H1 (cell line): Measurements from ENCODE around the gene KAT2A. TPM values are rescaled to one million over a fixed set of nuclear protein-coding genes. Genes with fewer than 3 reads are reported as not detected.

Source experiments
- CTCF ChIA-PET: fragments of 300-600 bp; sonication (Branson Sonifier 250); formaldehyde crosslinking; loops from one replicate; lab custom pipeline; 2021; ENCODE audit not compliant: partially characterized antibody; lab: Charles Lee
- POLR2A ChIA-PET: fragments of 300-600 bp; sonication (Branson Sonifier 250); formaldehyde crosslinking; loops from one replicate; lab custom pipeline; 2021; ENCODE audit warnings: inconsistent platforms; ENCODE audit not compliant: partially characterized antibody; lab: Charles Lee
- DNase-seq, 2 experiments: peaks; one replicate each; pipeline versions ENCODE4 v3.0.0 to v3.0.0-alpha.2; 2010 to 2022; ENCODE audit warnings: low spot score in 2 of 2, low read depth in 1 of 2, mixed read lengths in 1 of 2
- FAIRE-seq: peaks from 2 replicates; lab custom pipeline; 2011; peaks lifted over from hg19 to GRCh38; lab: Jason Lieb, UNC
- H2AFZ ChIP-seq: 2 replicates; pipeline ENCODE4 v1.8.1; 2012; ENCODE audit warnings: low read length, inconsistent platforms
- H2AK5ac ChIP-seq: 2 replicates; pipeline ENCODE4 v1.6.1; 2013; ENCODE audit warnings: low read depth, low read length
- H2BK120ac ChIP-seq: replicated peaks from 2 replicates; pipeline ENCODE3; 2013; ENCODE audit warnings: low read depth, low read length, inconsistent platforms
- H2BK12ac ChIP-seq: 2 replicates; pipeline ENCODE4 v1.6.1; 2013; ENCODE audit warnings: low read depth, low read length
- H2BK15ac ChIP-seq: 2 replicates; pipeline ENCODE4 v1.6.1; 2013; ENCODE audit warnings: low read length
- H2BK20ac ChIP-seq: 2 replicates; pipeline ENCODE4 v1.6.1; 2013; ENCODE audit warnings: low read length
- H2BK5ac ChIP-seq: 2 replicates; pipeline ENCODE4 v1.6.1; 2013; ENCODE audit warnings: low read depth, low read length
- H3K14ac ChIP-seq: 2 replicates; pipeline ENCODE4 v1.6.1; 2013; ENCODE audit warnings: inconsistent platforms; ENCODE audit not compliant: insufficient read length
- H3K18ac ChIP-seq: 2 replicates; pipeline ENCODE4 v1.6.1; 2013; ENCODE audit warnings: low read length; ENCODE audit errors: extremely low read depth
- H3K23ac ChIP-seq: 2 replicates; pipeline ENCODE4 v1.6.1; 2013; ENCODE audit warnings: inconsistent platforms; ENCODE audit not compliant: insufficient read length
- H3K23me2 ChIP-seq: 2 replicates; pipeline ENCODE4 v1.6.1; 2013; ENCODE audit warnings: low read depth, low read length
- H3K27ac ChIP-seq: 2 replicates; pipeline ENCODE4 v1.6.1; 2011; ENCODE audit warnings: low read depth, low read length, inconsistent platforms
- H3K27me3 ChIP-seq, 4 experiments: replicated peaks in 1 of 4; 1 replicate in 1 of 4; 2 replicates in 3 of 4; pipeline versions ENCODE4 v1.6.1 to v1.8.1; 2011 to 2013; ENCODE audit warnings: low read length in 3 of 4, mild to moderate bottlenecking in 3 of 4, inconsistent platforms in 2 of 4, mixed read lengths in 2 of 4, moderate library complexity in 1 of 4; ENCODE audit not compliant: control insufficient read depth in 3 of 4, insufficient read depth in 3 of 4; ENCODE audit errors: extremely low read depth in 1 of 4
- H3K36me3 ChIP-seq, 4 experiments: 2 replicates each; pipeline versions ENCODE4 v1.6.1 to v1.8.1; 2011 to 2013; ENCODE audit warnings: mild to moderate bottlenecking in 4 of 4, low read length in 3 of 4, moderate library complexity in 2 of 4, control low read depth in 1 of 4, inconsistent platforms in 1 of 4; ENCODE audit not compliant: insufficient read depth in 4 of 4, control insufficient read depth in 2 of 4
- H3K4ac ChIP-seq: replicated peaks from 2 replicates; pipeline ENCODE3; 2013; ENCODE audit warnings: low read length, low read depth, mixed read lengths, inconsistent platforms; ENCODE audit not compliant: insufficient read length
- H3K4me1 ChIP-seq, 4 experiments: replicated peaks in 1 of 4; 1 replicate in 1 of 4; 2 replicates in 3 of 4; pipeline versions ENCODE4 v1.6.1 to v1.8.1; 2011 to 2013; ENCODE audit warnings: low read length in 3 of 4, inconsistent platforms in 2 of 4, mixed read lengths in 1 of 4; ENCODE audit not compliant: insufficient read depth in 4 of 4, control insufficient read depth in 3 of 4
- H3K4me2 ChIP-seq, 2 experiments: 2 replicates each; pipeline versions ENCODE4 v1.6.1 to v1.8.1; 2011 to 2013; ENCODE audit warnings: low read depth in 2 of 2, low read length in 2 of 2, control low read depth in 1 of 2, inconsistent platforms in 1 of 2, mild to moderate bottlenecking in 1 of 2; ENCODE audit not compliant: insufficient read depth in 1 of 2
- H3K4me3 ChIP-seq, 4 experiments: fragments of 200-600, 300-600 bp in 1 of 4; sonication (generic), shearing (Covaris generic), sonication (Bioruptor Twin) in 1 of 4; 2 replicates each; pipeline versions ENCODE4 v1.5.1 to v1.8.1; 2011 to 2016; ENCODE audit warnings: low read length in 4 of 4, low read depth in 3 of 4, control low read depth in 2 of 4, inconsistent platforms in 2 of 4, mild to moderate bottlenecking in 2 of 4, mixed read lengths in 1 of 4, moderate library complexity in 1 of 4; ENCODE audit not compliant: insufficient read depth in 2 of 4; ENCODE audit errors: extremely low read depth in 1 of 4
- H3K56ac ChIP-seq: replicated peaks from 2 replicates; pipeline ENCODE3; 2013; ENCODE audit warnings: low read depth, mild to moderate bottlenecking, mixed read lengths, low read length, inconsistent platforms; ENCODE audit not compliant: insufficient read length
- H3K79me1 ChIP-seq: 2 replicates; pipeline ENCODE4 v1.6.1; 2013; ENCODE audit warnings: low read depth, low read length, control low read depth
- H3K79me2 ChIP-seq, 2 experiments: 2 replicates each; pipeline versions ENCODE4 v1.6.1 to v1.8.1; 2012 to 2013; ENCODE audit warnings: low read length in 2 of 2, mild to moderate bottlenecking in 2 of 2, inconsistent platforms in 1 of 2; ENCODE audit not compliant: insufficient read depth in 2 of 2, control insufficient read depth in 1 of 2
- H3K9ac ChIP-seq, 4 experiments: replicated peaks in 1 of 4; 1 replicate in 1 of 4; 2 replicates in 3 of 4; pipeline versions ENCODE4 v1.6.1 to v1.8.1; 2011 to 2013; ENCODE audit warnings: low read depth in 3 of 4, low read length in 3 of 4, control low read depth in 2 of 4, mild to moderate bottlenecking in 2 of 4, moderate library complexity in 2 of 4, inconsistent platforms in 1 of 4; ENCODE audit errors: extremely low read depth in 1 of 4
- H3K9me3 ChIP-seq, 2 experiments: 2 replicates each; pipeline versions ENCODE4 v1.6.1 to v1.8.1; 2012 to 2013; ENCODE audit warnings: mild to moderate bottlenecking in 2 of 2, moderate library complexity in 2 of 2, control low read depth in 1 of 2, inconsistent platforms in 1 of 2, low read depth in 1 of 2, low read length in 1 of 2, mixed read lengths in 1 of 2; ENCODE audit not compliant: insufficient read depth in 2 of 2
- H4K20me1 ChIP-seq, 2 experiments: replicated peaks in 1 of 2; 2 replicates each; pipeline versions ENCODE3 to v1.8.1; 2011 to 2013; ENCODE audit warnings: inconsistent platforms in 2 of 2, low read length in 2 of 2, mild to moderate bottlenecking in 1 of 2; ENCODE audit not compliant: insufficient read depth in 2 of 2, control insufficient read depth in 1 of 2
- H4K5ac ChIP-seq: 2 replicates; pipeline ENCODE4 v1.6.1; 2013; ENCODE audit warnings: low read length, low read depth, mixed read lengths, inconsistent platforms; ENCODE audit not compliant: insufficient read length
- H4K8ac ChIP-seq: 2 replicates; pipeline ENCODE4 v1.8.0; 2013; ENCODE audit warnings: mild to moderate bottlenecking, moderate library complexity, low read length, inconsistent platforms; ENCODE audit not compliant: insufficient read depth; ENCODE audit errors: extremely low read depth
- H4K91ac ChIP-seq: replicated peaks from 2 replicates; pipeline ENCODE3; 2013; ENCODE audit warnings: low read length, mixed read lengths, inconsistent platforms; ENCODE audit not compliant: insufficient read length
- KDM5A ChIP-seq: fragments of 200-600 bp; IDR thresholded peaks from 2 replicates; pipeline ENCODE4 v1.7.1; 2012; ENCODE audit warnings: mild to moderate bottlenecking, low read length, inconsistent platforms, mixed read lengths
- POLR2AphosphoS5 ChIP-seq: IDR thresholded peaks from 2 replicates; pipeline ENCODE4 v1.6.1; 2011; ENCODE audit warnings: low read depth, low read length
- RXRA ChIP-seq: IDR thresholded peaks from 2 replicates; pipeline ENCODE4 v1.6.1; 2011; ENCODE audit warnings: low read depth, mild to moderate bottlenecking, low read length, moderate library complexity; ENCODE audit not compliant: insufficient read depth
- WGBS, 2 experiments: shearing (Covaris generic) in 1 of 2; methylation state at CpG; one replicate each; pipeline versions ENCODE4 v1.1.6 to v1.1.7; 2013 to 2015; ENCODE audit warnings: low lambda C conversion rate in 2 of 2, mixed read lengths in 2 of 2, inconsistent platforms in 1 of 2, low coverage in 1 of 2, missing lambda C conversion rate in 1 of 2; ENCODE audit not compliant: insufficient replicate concordance in 2 of 2, insufficient coverage in 1 of 2, insufficient read length in 1 of 2; ENCODE audit errors: extremely low coverage in 1 of 2, missing lambda C conversion rate in 1 of 2; 5-methylcytosine and 5-hydroxymethylcytosine counted together
- polyA plus RNA-seq, 7 experiments: library from polyadenylated mRNA; depleted of rRNA in 3 of 7; stranded (reverse) in 5 of 7; unstranded in 2 of 7; fragments of >200 nt in 5 of 7; fragments of 200-250 nt in 2 of 7; gene quantifications; 1 replicate in 5 of 7; 2 replicates in 1 of 7; 4 replicates in 1 of 7; pipeline versions ENCODE4 v1.2.1 to v1.2.3, GENCODE V29; 2011 to 2013; ENCODE audit warnings: missing spikeins in 2 of 7, mixed read lengths in 2 of 7
- total RNA-seq: library from RNA; stranded (reverse); fragmentation: NEBNext Ultra II Directional; extraction: Animal tissue kit (Norgen Biotek cat#: 25700); gene quantifications from 2 replicates; pipeline ENCODE4 v1.2.1, GENCODE V29; 2021

Gene KAT2A
- total and polyA plus RNA-seq, 2 of the 8 experiments (the other 6 are each of a cell fraction or from before 2014, with no cell fraction given): 34.2 to 40.1 TPM

- Histone ChIP-seq H4K5ac (no peak overlapping the region), H3K4me3 (no peak overlapping the region), H3K23me2 (no peaks in the 10 kb centered on the region), H3K56ac (no peak overlapping the region), H3K36me3 (no peaks in the 10 kb centered on the region), H3K14ac (no peak overlapping the region), H3K4me1 (peaks cover 0 to 4% (median 3%) of the 10 kb centered on the region in 4 experiments; a peak in 3 of 7 replicates), H3K4me2 (no peak overlapping the region), H2BK12ac (peak overlapping the region; percentile 43; the same call in 1 of the 2 replicates), H2AFZ (no peak overlapping the region), H3K23ac (no peak overlapping the region), H2AK5ac (no peak overlapping the region), H4K20me1 (no peaks in the 10 kb centered on the region), H2BK15ac (no peak overlapping the region), H3K79me2 (no peaks in the 10 kb centered on the region), H3K27ac (no peak overlapping the region), H3K27me3 (no peaks in the 10 kb centered on the region), H3K9me3 (no peaks in the 10 kb centered on the region), H4K91ac (no peak overlapping the region), H3K9ac (no peak overlapping the region), H2BK20ac (no peak overlapping the region), H2BK120ac (no peak overlapping the region), H3K79me1 (no peaks in the 10 kb centered on the region), H4K8ac (peak overlapping the region; percentile 62; the same call in 1 of the 2 replicates), H2BK5ac (no peak overlapping the region), H3K4ac (no peak overlapping the region), H3K18ac (no peak overlapping the region)
- ChIA-PET CTCF (interaction anchor here (0.6 to 2.9 kb wide), 3 partner anchors 12 to 43 kb away, joined by 3 to 32 read pairs (median 3); no protein-coding TSS in a partner anchor), POLR2A (interaction anchor here (0.7 to 1.0 kb wide), 2 partner anchors 14 to 116 kb away, joined by 3 read pairs; partner anchors contain the start of gene GHDC)
- DNase-seq: no peak
- FAIRE-seq: no peak
- WGBS, 2 experiments: 90% methylated on average over 8 of the region's 8 CpGs; no CpG with 5 or more reads in 1 of the 2 experiments
- TF ChIP-seq RXRA (no peak), KDM5A (no peak), POLR2AphosphoS5 (no peak)
Observed at GRCh38 chr17:42078396-42079043, 42.6 kb downstream of the KAT2A start.
